NB4 (cell line): ENCODE measurements around the gene NUBP2.

ENCODE experiments used
- CTCF ChIP-seq: IDR thresholded peaks from one replicate; pipeline ENCODE4 v1.5.1; 2012; ENCODE audit warnings: low read depth, low read length
- MYC ChIP-seq: IDR thresholded peaks from 2 replicates; pipeline ENCODE4 v1.6.1; 2011; ENCODE audit warnings: low read depth, low read length
- POLR2A ChIP-seq: IDR thresholded peaks from 2 replicates; pipeline ENCODE4 v1.6.1; 2011; ENCODE audit warnings: mild to moderate bottlenecking; ENCODE audit not compliant: insufficient read length; ENCODE audit errors: extremely low read depth

- TF ChIP-seq CTCF, result no peak
- TF ChIP-seq POLR2A, result no peak
- no peak for TF ChIP-seq MYC
Observed at GRCh38 chr16:1762879-1763520, 19.8 kb upstream of the NUBP2 start.
